AG04450 (cell line): ENCODE measurements around the gene UBLCP1. TPM values are rescaled to one million over a fixed set of nuclear protein-coding genes. Genes with fewer than 3 reads are reported as not detected.
"Not testable (repeated sequence)": the region's sequence is repeated elsewhere in the genome, so short reads cannot be mapped to it uniquely, and the experiment has no call there.

ENCODE experiments used
- CTCF ChIA-PET: fragments of 300-600, 350-600 bp; formaldehyde crosslinking; extraction: SDS; loops from one replicate; lab custom pipeline; 2022; ENCODE audit warnings: antibody characterized with exemption, inconsistent platforms; lab: Charles Lee
- POLR2A ChIA-PET: fragments of 350-600 bp; formaldehyde crosslinking; extraction: SDS; loops from one replicate; lab custom pipeline; 2021; ENCODE audit warnings: antibody characterized with exemption, inconsistent platforms; lab: Yijun Ruan, JAX
- DNase-seq: peaks from one replicate; pipeline ENCODE4 v3.0.0-alpha.2; 2011; ENCODE audit warnings: low read depth, low spot score
- H3K27ac ChIP-seq: one replicate; pipeline ENCODE4 v1.5.1; 2012; ENCODE audit warnings: low read depth, low read length, control low read depth
- H3K27me3 ChIP-seq: one replicate; pipeline ENCODE4 v1.6.0; 2012; ENCODE audit warnings: low read length; ENCODE audit not compliant: control insufficient read depth, insufficient read depth
- H3K4me3 ChIP-seq: 2 replicates; pipeline ENCODE4 v1.5.1; 2011; ENCODE audit warnings: mild to moderate bottlenecking, low read depth, low read length, control low read depth
- H3K9me3 ChIP-seq: 2 replicates; pipeline ENCODE4 v1.5.1; 2012; ENCODE audit warnings: low read length; ENCODE audit not compliant: control insufficient read depth, insufficient read depth
- CTCF ChIP-seq: IDR thresholded peaks from 2 replicates; pipeline ENCODE4 v1.5.1; 2011; ENCODE audit warnings: low read depth, low read length, control low read depth, inconsistent platforms
- polyA plus RNA-seq: library from polyadenylated mRNA; depleted of rRNA; stranded (reverse); fragments of >200 nt; gene quantifications from 2 replicates; pipeline ENCODE4 v1.2.3, GENCODE V29; 2011

UBLCP1 gene
- polyA plus RNA-seq, 1 experiment, result 34.4 TPM

GRCh38 chr5:159273923-159274322 is 10.8 kb downstream of the UBLCP1 start:
- CTCF ChIA-PET, result interaction anchor here (0.8 to 2.6 kb wide), 2 partner anchors 11 to 118 kb away, joined by 3 to 17 read pairs; no protein-coding TSS in a partner anchor
- no peaks in the 10 kb centered on the region for H3K9me3 ChIP-seq
- no peak overlapping the region for H3K4me3 ChIP-seq
- no peak for DNase-seq
- H3K27ac ChIP-seq, result no peak overlapping the region
- POLR2A ChIA-PET, result no interaction called here
- no peaks in the 10 kb centered on the region for H3K27me3 ChIP-seq
- TF ChIP-seq CTCF, result no peak

GRCh38 chr5:159274676-159275075 is 11.6 kb downstream of the UBLCP1 start:
- ChIA-PET POLR2A (no interaction called here), CTCF (interaction anchor here (2.6 kb wide), 1 partner anchor 118 kb away, joined by 17 read pairs; no protein-coding TSS in a partner anchor)
- TF ChIP-seq CTCF, result no peak
- no peak for DNase-seq
- H3K9me3 ChIP-seq, result no peaks in the 10 kb centered on the region
- no peaks in the 10 kb centered on the region for H3K27me3 ChIP-seq
- H3K4me3 ChIP-seq, result no peak overlapping the region
- no peak overlapping the region for H3K27ac ChIP-seq

- Histone ChIP-seq H3K27ac (no peak overlapping the region), H3K27me3 (no peaks in the 10 kb centered on the region), H3K9me3 (no peaks in the 10 kb centered on the region), H3K4me3 (no peak overlapping the region)
- no peak for DNase-seq
- TF ChIP-seq CTCF, result peak; percentile 52
- ChIA-PET CTCF (interaction anchor here (0.6 to 2.3 kb wide), 25 partner anchors 9 to 1272 kb away, joined by 3 to 16 read pairs (median 3); partner anchors contain the start of gene TTC1), POLR2A (interaction anchor here (0.6 kb wide), 1 partner anchor 102 kb away, joined by 5 read pairs; no protein-coding TSS in a partner anchor)
Measured at GRCh38 chr5:159286420-159287035, 23.4 kb downstream of the UBLCP1 start.

GRCh38 chr5:159290741-159291140 is 27.7 kb downstream of the UBLCP1 start:
- Histone ChIP-seq H3K4me3 (no peak overlapping the region), H3K27me3 (no peaks in the 10 kb centered on the region), H3K27ac (no peak overlapping the region), H3K9me3 (no peaks in the 10 kb centered on the region)
- TF ChIP-seq CTCF, result no peak
- DNase-seq, result no peak
- ChIA-PET CTCF (interaction anchor here (0.7 to 2.3 kb wide), 3 partner anchors 26 to 154 kb away, joined by 3 to 10 read pairs (median 3); no protein-coding TSS in a partner anchor), POLR2A (no interaction called here)

- Histone ChIP-seq H3K27ac (no peak overlapping the region), H3K27me3 (no peaks in the 10 kb centered on the region), H3K4me3 (no peak overlapping the region), H3K9me3 (peaks cover 4% of the 10 kb centered on the region; the same call in 1 of the 2 replicates)
- ChIA-PET CTCF (interaction anchor here (2.8 kb wide), 1 partner anchor 22 kb away, joined by 8 read pairs; no protein-coding TSS in a partner anchor), POLR2A (no interaction called here)
- TF ChIP-seq CTCF, result no peak
- no peak for DNase-seq
Measured at GRCh38 chr5:159294921-159295320, 31.8 kb downstream of the UBLCP1 start.

GRCh38 chr5:159297300-159297699 is 34.2 kb downstream of the UBLCP1 start:
- CTCF ChIA-PET, result interaction anchor here (0.6 to 1.5 kb wide), 2 partner anchors 10 to 724 kb away, joined by 4 read pairs; no protein-coding TSS in a partner anchor
- H3K27me3 ChIP-seq, H3K4me3 ChIP-seq, DNase-seq, POLR2A ChIA-PET, H3K27ac ChIP-seq: not testable (repeated sequence)
- peaks cover 11% of the 10 kb centered on the region for H3K9me3 ChIP-seq
